Measurements from ENCODE around the gene SERPINH1.
A peak's percentile ranks its signal among the peaks of the same experiment; 100 is the strongest.

SERPINH1 gene

DNA sequence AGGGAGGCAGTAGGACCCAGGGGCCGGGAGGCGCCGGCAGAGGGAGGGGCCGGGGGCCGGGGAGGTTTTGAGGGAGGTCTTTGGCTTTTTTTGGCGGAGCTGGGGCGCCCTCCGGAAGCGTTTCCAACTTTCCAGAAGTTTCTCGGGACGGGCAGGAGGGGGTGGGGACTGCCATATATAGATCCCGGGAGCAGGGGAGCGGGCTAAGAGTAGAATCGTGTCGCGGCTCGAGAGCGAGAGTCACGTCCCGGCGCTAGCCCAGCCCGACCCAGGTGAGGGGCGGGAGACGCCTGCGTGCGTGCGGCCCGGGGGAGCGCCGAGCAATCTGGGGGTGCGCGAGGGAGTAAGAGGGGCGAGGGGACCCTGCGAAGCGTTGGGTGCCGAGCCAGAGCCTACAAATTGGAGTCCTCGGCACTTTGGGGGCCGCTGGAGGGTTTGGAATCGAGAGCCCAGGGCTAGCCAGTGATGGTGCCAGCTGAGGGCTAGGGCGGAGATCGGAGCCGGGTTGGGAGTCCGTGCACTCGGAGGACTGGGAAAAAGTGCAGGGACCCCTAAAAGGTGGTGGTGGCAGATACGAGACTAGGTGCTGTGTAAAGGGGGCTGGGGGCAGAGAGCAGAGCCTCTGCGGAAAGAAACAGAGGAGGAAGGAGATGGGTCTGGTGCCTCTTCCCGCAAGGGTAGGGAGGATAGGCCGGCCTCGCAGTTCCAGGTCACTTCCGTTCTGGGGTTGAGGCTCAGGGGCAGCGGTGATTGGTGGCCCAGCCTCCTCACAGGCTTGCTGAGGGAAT is at the start of gene SERPINH1:
SERPINH1 (plus strand) TSS at position 206 of the 788 bp plus-strand sequence. CDS start 4,097 bp downstream, outside the sequence.
- DNase-seq, result peak; percentile 59

DNA sequence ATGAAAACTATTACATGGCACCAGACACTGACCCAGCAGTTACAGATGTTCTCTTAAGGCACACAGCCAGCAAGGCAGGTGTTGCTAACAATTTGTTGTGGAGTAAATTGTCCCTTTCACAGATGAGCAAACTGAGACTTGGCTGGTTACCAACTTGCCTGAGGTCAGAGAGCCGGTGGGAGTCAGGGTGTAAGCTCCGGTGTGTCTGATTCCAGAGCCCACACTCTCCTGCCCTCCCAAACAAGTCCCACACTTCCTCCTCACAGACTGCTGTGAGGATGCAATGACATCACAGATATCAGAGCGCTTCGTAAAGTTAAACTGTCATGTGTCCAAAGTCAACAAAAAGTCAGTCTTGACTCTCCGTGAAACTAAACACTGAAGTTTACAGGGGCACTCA is 48.8 kb upstream of the SERPINH1 start:
- no peak for DNase-seq

DNA sequence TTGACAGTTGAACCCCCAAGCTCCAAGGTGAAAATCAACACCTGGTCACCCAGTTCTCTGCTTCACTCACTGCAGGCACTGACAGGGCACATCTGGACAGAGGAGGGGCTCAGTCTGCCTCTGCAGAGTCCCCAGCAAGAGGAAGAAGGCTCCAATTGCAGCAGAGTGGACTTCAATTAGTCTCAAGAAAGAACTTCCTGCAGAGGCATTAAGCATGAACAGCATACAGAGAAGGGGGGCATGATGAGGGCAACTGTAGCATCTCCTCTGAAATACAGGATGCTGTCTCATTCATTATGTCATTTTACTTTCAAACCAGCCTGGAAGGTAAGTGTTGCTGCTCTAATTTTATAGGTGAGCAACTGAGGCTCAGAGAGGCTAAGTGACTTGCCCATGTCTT is 47.5 kb upstream of the SERPINH1 start:
- no peak for DNase-seq

DNA sequence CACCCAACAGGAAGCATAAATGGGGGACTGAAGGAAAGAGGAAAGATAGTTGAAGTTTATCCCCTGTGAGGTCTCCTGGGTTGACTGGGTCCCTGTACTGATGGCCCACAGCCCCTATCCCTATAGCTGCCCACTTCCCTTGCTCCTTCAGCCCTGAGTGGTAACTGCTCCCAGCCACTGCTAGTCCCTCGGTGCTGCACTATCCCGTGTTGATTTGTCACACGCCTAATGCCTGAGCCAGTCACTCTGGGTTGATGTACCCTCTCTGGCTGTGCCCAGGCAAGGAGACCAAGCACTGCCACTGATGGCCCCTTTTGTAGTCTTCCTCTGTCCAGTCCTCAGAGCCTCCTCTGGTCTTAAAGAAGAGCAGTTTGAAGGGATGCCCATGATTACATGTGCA is 45.9 kb upstream of the SERPINH1 start:
- DNase-seq, result no peak

DNA sequence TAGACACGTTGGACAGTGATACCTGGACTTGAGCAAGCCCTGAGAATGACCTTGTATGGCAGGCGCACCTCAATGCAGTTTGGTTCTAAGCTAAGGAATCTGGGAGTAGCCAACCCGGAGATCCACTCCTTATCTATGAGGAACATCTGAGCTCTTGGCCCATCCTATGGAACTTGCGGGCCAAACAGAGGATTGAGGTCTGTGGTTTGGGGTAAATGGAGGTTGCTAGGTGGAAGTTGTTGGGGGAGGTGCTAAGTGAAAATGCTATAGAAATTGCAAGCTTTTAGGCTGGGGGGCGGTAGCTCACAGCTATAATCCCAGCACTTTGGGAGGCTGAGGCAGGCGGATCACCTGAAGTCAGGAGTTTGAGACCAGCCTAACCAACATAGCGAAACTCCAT is 45.2 kb upstream of the SERPINH1 start:
- peak; percentile 40 for DNase-seq

DNA sequence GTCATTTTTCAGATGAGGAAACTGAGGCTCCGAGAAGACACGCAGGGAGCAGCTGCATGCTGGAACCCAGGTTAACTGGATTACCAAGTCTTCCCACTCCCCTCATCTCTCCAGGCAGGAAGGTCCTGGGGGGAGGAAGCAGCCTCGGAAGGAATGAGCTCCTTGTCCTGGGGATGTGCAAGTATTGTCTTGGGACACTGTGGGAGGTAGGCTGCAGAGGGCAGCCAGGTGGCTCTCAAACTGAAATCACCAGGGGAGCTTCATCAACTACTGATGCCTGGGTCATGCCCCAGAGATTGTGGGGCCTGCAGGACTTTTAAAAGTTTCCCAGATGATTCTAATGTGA is 43.9 kb upstream of the SERPINH1 start:
- DNase-seq, result no peak

DNA sequence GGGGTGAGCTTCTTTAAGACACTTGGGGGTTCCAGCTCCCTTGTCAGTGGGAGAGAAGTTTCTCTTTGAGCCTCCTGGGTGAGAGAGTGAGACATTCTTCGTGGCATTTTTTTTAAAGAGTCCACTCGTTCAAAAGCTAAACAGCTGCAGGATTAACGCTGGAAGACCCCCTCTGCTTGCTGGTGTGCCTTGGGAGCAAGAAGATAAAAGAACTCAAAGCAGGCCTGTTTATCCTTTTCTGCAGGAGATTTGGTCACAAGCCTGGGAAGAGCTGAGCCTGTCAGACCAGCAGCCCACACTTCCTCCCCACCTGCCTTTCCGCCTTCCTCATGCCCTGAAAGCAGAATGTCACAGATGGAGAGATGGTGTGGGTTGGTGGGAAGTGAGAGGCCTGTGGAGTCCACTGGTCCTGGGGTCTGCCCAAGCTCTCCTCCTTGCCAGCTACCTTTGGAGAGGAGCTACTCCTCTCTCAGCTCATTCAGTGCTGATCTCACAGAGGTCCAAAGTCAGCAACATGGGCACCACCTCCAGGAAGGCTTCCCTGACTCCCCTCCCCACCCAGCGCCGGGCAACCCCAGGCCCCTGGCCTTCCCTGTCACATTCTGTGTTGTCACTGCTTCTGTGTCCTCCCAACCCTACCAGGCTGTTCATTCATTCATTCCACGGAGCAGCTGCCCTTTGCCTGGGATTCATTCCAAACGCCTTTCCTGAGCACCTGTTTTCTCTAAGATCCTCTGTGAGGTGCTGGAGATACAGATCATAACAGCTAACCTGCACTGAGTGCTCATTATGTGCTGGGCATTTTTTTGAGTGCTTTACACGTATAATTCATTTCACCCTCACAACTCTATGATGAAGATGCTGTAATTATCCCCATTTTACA is 43.0 kb upstream of the SERPINH1 start:
- DNase-seq, result no peak

DNA sequence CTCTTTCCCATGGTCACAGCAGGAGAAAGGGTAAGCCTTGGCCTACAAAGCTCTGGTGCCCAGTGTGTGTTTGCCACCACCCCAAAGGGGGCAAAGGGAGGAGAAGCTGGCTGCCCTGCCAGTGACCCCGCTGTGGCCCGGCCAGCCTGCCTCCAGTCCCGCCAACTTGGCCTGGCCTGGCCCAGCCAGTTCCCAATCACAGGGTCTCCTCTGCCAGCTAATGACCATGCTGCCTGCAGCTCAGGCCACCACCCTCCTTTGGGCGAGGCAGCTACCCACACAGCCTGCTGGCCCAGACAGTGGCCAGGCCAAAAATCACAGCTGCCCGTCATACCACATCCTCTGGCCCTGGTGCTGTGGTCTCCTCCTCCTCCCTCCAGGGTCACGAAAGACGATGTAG is 41.4 kb upstream of the SERPINH1 start:
- no peak for DNase-seq

DNA sequence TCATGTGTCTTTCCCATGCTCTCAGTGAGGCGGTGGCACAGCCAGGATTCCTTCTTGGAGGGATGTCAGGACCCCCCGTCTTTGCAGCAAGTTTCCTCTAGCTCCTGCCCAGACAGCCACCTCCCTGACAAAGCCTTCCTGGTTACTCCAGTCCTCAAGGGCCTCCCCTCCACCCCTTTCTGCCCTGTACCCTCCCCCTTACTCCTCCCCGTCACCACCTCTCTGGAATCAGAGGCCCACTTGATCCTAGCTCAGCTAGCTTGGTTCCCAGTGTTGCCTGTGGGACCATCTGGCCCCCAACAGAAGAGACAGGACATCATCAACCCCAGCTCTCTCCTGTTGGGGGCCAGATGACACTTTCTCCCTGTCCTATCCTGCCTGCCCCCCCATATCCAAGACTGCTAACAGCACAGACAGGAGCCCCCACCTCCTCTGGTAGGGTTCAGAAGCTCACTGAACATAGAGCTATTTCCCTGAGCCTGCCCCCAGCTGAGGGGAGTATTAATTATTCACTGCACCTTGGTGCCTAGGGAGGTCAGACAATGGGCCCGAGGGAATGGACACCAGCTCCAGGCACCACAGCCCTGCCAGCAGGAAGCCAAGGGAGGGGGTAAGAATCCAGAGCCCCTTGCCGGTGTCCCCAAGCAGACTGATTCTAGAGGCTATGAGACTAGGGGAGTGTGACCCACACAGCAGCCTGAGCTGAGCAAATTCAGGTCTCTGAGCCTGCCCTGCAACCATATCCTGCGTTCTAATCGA is 39.6 kb upstream of the SERPINH1 start:
- DNase-seq, result no peak

DNA sequence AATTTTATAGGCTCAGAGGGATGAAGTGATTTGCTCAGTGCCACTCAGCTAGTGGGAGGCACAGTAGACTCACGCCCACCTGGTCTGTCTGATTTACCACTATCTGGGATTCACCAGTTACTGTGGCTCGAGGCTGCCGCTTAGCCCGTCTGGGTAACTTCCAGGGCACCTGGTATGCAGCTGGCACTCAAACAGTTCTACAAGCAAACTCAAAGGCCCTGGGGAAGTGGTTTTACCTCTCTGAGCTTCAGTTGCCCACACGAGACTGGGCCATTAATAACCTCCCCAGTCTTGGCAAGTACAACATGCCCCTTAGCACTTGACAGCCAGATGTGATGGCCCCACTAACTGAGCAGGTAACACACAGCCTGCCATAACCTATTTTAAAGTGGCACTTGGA is 38.9 kb upstream of the SERPINH1 start:
- no peak for DNase-seq

DNA sequence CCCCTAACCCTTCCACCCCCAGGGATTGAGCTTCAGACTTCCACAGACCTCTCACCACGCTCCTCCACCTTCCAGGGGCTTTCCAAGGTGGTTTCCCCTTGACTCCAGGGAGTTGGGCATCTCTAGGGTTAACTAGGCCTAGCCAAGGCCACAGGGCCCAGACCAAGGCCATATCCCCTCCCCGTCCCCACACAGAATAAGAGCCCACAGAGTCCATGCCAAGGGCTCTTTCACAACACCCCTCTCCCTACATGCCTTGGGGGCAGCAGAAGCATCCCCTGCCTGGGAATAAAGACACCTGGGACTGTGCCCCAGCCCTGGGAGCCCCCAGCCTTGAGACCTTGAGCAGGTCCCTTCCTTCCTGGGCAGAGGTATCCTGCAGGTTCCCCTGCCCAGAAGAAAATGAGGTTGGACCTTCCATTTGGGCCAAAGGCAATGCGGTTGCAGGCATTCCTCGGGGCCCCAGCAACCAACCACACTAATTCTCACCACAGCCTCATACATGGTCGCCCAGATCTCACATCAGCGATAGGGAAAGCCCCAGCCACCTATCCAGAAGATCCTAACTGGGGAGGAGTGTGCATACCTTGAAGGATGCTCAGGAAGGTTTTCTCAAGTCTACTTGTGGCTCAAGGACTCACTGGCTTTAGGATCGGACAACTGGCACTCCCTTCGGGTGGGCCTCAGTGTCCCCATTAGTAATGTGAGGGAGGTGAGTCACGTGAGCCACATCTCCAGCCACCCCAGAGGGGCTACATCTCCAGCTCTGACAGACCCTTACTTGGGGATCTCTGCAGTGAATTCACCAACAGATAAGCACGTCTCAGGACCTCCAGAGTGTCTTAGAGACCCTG is 38.0 kb upstream of the SERPINH1 start:
- DNase-seq, result no peak

DNA sequence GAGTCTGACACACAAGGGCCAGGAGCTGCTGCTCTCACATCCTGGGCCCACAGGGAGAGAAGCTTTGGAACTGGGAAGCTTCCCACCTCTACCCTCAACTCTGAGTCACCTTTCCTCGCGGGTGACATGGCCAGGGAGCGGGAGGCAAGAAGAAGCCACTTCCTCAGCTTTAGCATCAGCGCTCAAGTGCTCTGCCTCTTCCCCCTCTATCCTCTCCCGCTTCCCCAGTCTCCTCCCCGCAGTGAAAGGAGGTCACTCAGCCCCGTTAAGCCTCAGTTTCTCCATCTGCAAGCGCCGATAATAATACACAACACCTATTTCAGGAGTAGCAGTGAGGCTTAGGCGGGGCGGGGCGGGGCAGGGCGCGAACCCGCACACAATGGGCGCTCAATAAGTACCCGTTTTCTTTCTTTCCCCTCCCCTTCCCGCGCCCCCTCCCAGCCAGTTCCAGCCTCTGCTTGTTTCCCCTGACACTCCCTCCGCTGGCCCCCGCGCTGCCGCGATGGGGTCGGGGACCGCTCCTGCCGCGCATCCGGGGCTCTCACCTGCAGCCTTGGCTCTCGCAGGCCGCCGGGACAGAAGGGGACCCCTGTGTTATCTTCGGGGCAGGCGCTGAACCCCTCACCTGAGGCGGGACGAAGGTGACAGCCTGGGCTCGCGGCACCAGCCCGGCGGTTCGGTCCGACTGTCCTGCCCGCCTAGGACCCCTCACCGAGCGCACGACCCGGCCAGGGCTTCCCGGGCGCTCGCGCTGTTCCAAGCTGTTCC is 37.2 kb upstream of the SERPINH1 start:
- DNase-seq, result no peak

DNA sequence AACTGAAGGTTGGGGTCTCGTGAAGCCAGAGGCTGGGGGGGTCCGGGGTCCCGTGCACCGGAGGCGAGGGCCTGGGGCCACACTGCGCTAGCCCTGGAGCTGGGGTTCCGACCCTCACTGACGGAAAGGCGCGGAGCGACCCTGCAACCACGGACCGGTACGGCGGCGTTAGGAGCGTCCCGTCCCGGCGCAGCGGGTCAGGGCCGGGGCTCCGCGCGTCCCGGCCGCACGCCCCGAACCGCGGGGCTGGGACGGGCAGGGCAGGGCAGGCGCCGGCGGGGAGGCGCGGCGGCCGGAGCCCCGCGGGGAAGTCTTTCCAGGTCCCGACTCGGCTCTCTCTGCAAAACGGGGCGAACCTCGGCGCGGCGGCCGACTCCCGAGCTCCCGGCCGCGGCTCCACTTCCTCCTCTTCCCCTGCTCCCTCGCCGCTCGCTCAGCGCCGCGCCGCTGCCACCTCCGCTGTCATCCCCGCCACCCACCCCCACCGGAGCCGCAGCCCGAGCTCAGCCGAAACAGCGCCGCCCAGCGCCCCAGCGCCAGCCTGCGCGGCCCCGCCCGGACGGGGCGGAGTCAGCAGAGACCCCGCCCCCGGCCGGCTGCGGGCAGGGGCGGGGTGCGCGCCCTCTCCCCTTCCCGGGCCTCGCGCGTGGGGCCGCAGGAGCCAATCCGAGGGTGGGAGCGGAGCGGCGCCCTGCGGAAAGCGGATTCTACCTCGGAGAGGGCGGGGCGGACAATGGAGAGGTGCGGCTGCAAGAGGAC is 36.4 kb upstream of the SERPINH1 start, which contains the start of gene GDPD5:
GDPD5 (minus strand) TSS at position 509 of the 759 bp plus-strand sequence. CDS start 48,206 bp downstream, outside the sequence.
- peak; percentile 89 for DNase-seq

DNA sequence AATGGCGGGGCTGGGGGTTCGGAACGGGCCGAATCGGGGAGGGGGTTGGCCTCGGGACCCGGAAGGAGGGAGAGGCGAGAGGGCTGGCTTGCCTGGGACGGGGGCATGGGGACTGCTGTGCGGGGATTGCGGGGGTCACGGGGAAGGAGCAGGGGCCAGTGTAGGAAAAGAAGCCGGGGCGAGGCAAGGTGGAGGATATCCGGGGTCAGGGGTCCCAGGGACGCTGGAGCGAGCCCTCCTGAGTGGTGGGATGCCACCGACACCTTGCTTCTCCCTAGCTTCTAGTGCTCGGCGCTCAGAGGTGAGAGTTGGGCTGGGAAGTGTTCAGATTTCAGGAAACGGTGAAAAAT is 35.9 kb upstream of the SERPINH1 start:
- no peak for DNase-seq

DNA sequence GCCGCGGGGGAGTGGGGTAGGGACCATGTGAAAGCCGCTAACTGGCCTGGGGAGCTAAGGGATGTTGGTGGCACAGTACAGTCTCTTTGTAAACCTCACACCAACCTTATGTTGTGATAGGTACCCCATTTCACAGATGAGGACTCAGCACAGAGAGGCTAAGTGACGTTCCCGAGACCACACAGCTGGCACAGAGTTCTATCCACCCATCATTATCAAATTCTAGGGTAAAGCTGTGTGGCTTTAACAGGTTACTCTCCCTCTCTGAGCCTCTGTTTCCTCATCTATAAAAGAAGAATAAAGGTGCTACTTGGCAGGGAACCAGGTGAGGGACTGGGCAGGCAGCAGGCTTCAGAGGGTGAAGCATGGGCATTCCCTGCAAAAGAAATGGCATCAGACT is 34.9 kb upstream of the SERPINH1 start:
- DNase-seq, result no peak

DNA sequence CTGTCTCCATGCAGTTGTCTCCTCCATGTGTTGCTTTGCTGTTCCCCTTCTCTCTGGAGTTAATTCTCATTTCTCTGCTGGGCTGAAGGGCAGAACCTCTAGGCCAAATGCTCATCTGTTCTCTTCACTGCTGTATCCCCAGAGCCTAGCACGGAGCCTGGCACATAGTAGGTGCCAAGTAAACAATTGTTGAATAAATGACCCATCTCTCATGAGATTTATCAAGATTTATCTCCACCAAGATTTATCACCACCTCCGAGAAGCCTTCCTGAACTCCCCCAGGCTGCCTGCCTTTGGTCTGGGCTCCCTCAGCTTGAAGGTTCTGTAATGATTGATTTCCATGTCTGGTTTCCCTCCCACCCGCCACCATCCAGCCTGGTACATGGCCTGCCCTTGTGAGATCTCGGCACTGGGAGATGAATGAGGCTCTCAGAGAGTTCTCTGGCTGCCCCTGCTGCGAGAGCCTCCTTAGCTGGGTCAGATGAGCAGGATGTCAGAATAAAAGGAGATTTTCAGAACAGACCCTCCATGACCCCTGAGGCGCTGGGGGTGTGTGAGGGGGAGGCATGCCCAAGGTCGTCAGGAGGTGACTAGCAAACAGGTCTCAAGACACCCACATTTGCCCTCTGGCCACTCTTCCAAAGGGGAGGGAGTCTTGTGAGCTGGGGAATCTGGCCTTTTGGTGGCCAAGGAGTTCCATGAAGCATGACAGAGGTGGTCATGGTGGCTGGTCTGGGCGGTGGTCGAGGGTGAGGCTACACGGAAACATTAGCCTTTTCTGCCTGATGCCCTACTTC is 33.9 kb upstream of the SERPINH1 start:
- no peak for DNase-seq

DNA sequence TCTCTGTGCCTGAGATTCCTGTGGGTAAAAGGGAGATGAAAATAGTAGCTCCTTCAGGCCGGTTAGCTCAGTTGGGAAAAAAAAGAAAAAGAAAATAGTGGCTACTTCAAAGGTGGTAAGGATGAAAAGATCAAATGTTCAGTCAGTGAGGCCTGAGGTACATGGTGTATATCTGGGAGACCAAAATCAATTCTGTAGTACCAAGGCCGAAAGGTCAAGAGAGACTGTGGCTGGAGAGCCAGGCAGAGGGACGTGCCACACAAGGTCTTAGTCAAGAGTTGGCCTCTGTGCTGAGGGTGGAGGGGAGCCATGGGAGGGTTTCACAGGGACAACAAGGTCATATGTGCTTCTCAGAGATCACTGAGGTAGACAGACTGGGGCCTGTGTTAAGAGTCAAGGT is 31.5 kb upstream of the SERPINH1 start:
- DNase-seq, result no peak

DNA sequence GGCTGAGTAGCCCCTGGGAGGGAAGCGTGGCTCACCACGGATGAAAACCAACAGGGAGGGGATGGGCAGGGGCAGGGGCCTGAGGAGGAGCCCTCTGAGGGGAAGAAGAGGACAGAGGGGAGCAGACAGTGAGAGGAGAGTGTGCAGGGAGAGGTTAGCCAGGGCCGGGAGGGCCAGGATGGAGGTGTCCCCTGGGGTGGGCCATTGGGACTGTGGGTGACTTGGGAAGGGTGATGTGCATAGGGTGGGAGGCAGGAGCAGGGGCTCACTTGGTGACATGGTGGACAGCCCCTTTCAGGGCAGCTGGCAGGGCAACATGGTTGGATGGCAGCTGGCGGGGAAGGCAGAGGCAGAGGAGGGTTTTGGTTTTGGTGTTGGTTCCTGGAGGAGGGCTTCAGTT is 30.7 kb upstream of the SERPINH1 start:
- DNase-seq, result no peak

DNA sequence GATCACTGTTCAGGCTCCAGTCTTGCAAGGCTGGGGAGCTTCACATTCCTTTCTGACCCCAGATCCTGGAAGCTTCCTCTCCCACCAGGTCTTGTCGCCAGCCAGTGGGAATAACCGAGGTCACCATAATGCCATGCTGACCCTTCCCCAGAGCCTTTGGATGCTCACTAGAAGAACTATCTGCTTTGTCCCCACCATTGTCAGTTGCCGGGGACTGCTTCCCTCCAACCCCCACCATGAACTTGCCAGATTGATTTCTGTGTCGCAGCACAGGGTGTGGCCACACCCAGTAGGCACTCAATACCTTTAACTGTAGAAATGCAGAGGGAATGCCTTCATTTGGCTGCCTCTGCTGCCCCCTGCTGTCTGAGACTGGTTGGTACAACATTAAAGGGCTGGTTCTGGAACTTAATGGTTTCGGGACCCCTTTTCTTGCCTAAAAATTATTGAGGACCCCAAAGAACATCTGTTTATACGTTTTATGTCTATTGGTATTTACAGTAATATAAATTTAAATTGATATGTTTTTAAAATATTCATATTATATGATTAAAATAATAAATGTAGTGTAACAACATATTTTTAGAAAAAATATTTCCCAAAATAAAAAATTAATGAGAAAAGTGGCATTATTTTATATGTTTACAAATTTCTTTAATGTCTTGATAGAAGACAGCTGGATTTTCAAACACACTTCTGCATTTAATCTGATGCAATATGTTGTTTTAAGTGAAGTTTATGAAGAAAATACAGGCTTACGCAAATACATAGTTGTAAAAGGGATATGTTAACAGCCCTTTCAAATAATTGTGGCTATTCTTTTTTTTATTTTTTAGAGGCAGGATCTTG is 29.6 kb upstream of the SERPINH1 start:
- peak; percentile 38 for DNase-seq

Measured in GDM1 (cell line).